GM12892 (cell line): ENCODE measurements around the gene GIN1.

ENCODE experiments used
- POLR2A ChIP-seq: IDR thresholded peaks from 2 replicates; pipeline ENCODE4 v1.6.1; 2011; ENCODE audit warnings: low read depth, low read length, control low read depth
- POLR2AphosphoS5 ChIP-seq: IDR thresholded peaks from 2 replicates; pipeline ENCODE4 v1.6.1; 2011; ENCODE audit warnings: low read depth, low read length, control low read depth

- TF ChIP-seq POLR2A (no peak), POLR2AphosphoS5 (no peak)
These were observed 60.4 kb downstream of the GIN1 start for GRCh38 chr5:103059525-103059924.
